ENCODE data around the gene TRAF3IP1. TPM values are rescaled to one million over a fixed set of nuclear protein-coding genes. Genes with fewer than 3 reads are reported as not detected.

The TRAF3IP1 gene
- total and polyA plus RNA-seq, 2 of the 13 experiments (the other 11 are each of a cell fraction or from before 2014, with no cell fraction given): 4.1 to 12.9 TPM

- 0 out of 2 replicates have a peak, but pooled peaks have one; percentile 12 for TF ChIP-seq NRL (CRISPR knock-in tag; IDR thresholded peaks at IDR 0.05; ENCODE audit: borderline replicate concordance)
- peak; percentile 51 for TF ChIP-seq PATZ1 (CRISPR knock-in tag; IDR thresholded peaks at IDR 0.05)
- TF ChIP-seq, protein P1, sequence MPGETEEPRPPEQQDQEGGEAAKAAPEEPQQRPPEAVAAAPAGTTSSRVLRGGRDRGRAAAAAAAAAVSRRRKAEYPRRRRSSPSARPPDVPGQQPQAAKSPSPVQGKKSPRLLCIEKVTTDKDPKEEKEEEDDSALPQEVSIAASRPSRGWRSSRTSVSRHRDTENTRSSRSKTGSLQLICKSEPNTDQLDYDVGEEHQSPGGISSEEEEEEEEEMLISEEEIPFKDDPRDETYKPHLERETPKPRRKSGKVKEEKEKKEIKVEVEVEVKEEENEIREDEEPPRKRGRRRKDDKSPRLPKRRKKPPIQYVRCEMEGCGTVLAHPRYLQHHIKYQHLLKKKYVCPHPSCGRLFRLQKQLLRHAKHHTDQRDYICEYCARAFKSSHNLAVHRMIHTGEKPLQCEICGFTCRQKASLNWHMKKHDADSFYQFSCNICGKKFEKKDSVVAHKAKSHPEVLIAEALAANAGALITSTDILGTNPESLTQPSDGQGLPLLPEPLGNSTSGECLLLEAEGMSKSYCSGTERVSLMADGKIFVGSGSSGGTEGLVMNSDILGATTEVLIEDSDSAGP (CRISPR knock-in tag; IDR thresholded peaks at IDR 0.05; ENCODE audit: borderline replicate concordance): peak; percentile 70
- no peak for TF ChIP-seq MIER3 (CRISPR knock-in tag; IDR thresholded peaks at IDR 0.05; ENCODE audit: borderline replicate concordance)
- peak; percentile 19; the same call in 1 of the 2 replicates for TF ChIP-seq NCOA2 (CRISPR knock-in tag; IDR thresholded peaks at IDR 0.05)
- peak; percentile 55 for TF ChIP-seq SOX5 (CRISPR knock-in tag; IDR thresholded peaks at IDR 0.05; ENCODE audit: borderline replicate concordance)
- TF ChIP-seq ARNTL (CRISPR knock-in tag; IDR thresholded peaks at IDR 0.05): 0 out of 2 replicates have a peak, but pooled peaks have one; percentile 38
- peak; percentile 79 for TF ChIP-seq ZFY (CRISPR knock-in tag; IDR thresholded peaks at IDR 0.05)
- no peak for TF ChIP-seq ZNF333 (CRISPR knock-in tag; IDR thresholded peaks at IDR 0.05; ENCODE audit: borderline replicate concordance)
- TF ChIP-seq BCL6 (CRISPR knock-in tag; IDR thresholded peaks at IDR 0.05): 0 out of 2 replicates have a peak, but pooled peaks have one; percentile 13
- 0 out of 2 replicates have a peak, but pooled peaks have one; percentile 19 for TF ChIP-seq RBFOX2 (IDR thresholded peaks at IDR 0.05; ENCODE audit: low read depth, low read length)
- TF ChIP-seq EHMT2 (IDR thresholded peaks at IDR 0.05; ENCODE audit: borderline replicate concordance, low read depth, low read length): peak; percentile 79; the same call in 1 of the 2 replicates
- TF ChIP-seq ZNF552 (CRISPR knock-in tag; IDR thresholded peaks at IDR 0.05; ENCODE audit: borderline replicate concordance): 0 out of 2 replicates have a peak, but pooled peaks have one; percentile 51
- 0 out of 2 replicates have a peak, but pooled peaks have one; percentile 75 for TF ChIP-seq ZNF280B (CRISPR knock-in tag; IDR thresholded peaks at IDR 0.05; ENCODE audit: borderline replicate concordance)
Measured at GRCh38 chr2:238294393-238295143, 25.8 kb upstream of the TRAF3IP1 start (continued).
